ENCODE results near the gene KIF6.

KIF6 gene

GRCh38 chr6:39561536-39562266, 163.5 kb downstream of the KIF6 start:
- H3K9me3 ChIP-seq (ENCODE audit: insufficient read depth, low read depth, low read length): no peaks in the 10 kb centered on the region
- no peaks in the 10 kb centered on the region for H3K27me3 ChIP-seq (ENCODE audit: insufficient read depth, low read length, poor library complexity, severe bottlenecking)
- no peak overlapping the region for H2AFZ ChIP-seq (ENCODE audit: low read length)
- H3K79me2 ChIP-seq (ENCODE audit: insufficient read depth, low read length): no peaks in the 10 kb centered on the region
- H3K4me1 ChIP-seq (ENCODE audit: insufficient read depth, low read length, poor library complexity, severe bottlenecking): peaks cover 20% of the 10 kb centered on the region
- TF ChIP-seq, protein P1, sequence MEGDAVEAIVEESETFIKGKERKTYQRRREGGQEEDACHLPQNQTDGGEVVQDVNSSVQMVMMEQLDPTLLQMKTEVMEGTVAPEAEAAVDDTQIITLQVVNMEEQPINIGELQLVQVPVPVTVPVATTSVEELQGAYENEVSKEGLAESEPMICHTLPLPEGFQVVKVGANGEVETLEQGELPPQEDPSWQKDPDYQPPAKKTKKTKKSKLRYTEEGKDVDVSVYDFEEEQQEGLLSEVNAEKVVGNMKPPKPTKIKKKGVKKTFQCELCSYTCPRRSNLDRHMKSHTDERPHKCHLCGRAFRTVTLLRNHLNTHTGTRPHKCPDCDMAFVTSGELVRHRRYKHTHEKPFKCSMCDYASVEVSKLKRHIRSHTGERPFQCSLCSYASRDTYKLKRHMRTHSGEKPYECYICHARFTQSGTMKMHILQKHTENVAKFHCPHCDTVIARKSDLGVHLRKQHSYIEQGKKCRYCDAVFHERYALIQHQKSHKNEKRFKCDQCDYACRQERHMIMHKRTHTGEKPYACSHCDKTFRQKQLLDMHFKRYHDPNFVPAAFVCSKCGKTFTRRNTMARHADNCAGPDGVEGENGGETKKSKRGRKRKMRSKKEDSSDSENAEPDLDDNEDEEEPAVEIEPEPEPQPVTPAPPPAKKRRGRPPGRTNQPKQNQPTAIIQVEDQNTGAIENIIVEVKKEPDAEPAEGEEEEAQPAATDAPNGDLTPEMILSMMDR (conservative IDR thresholded peaks at IDR 0.05; ENCODE audit: low read length): no peak
- no peak for TF ChIP-seq EZH2phosphoT487 (IDR thresholded peaks at IDR 0.05; ENCODE audit: borderline replicate concordance)
- H3K4me3 ChIP-seq (ENCODE audit: low read length, poor library complexity, severe bottlenecking): no peak overlapping the region
- H3K4me2 ChIP-seq (ENCODE audit: low read depth, low read length, poor library complexity, severe bottlenecking): no peak overlapping the region
- no peak overlapping the region for H3K9ac ChIP-seq (ENCODE audit: low read depth, low read length, poor library complexity, severe bottlenecking)
- no peaks in the 10 kb centered on the region for H4K20me1 ChIP-seq (ENCODE audit: insufficient read depth, low read length, poor library complexity, severe bottlenecking)
- H3K36me3 ChIP-seq (ENCODE audit: insufficient read depth, low read length): no peaks in the 10 kb centered on the region
- no peaks in the 10 kb centered on the region for H3F3A ChIP-seq (ENCODE audit: low read depth)
- no peaks in the 10 kb centered on the region for H3K9me2 ChIP-seq (replicated peaks; ENCODE audit: low read depth, low read length)

GRCh38 chr6:39560915-39561314, 164.3 kb downstream of the KIF6 start:
- TF ChIP-seq EZH2phosphoT487 (IDR thresholded peaks at IDR 0.05; ENCODE audit: borderline replicate concordance): no peak
- TF ChIP-seq, protein P1 (conservative IDR thresholded peaks at IDR 0.05; ENCODE audit: low read length): no peak
- Histone ChIP-seq H2AFZ (ENCODE audit: low read length) (no peak overlapping the region), H3K36me3 (ENCODE audit: insufficient read depth, low read length) (no peaks in the 10 kb centered on the region), H3K4me1 (ENCODE audit: insufficient read depth, low read length, poor library complexity, severe bottlenecking) (peaks cover 23% of the 10 kb centered on the region), H3K4me3 (ENCODE audit: low read length, poor library complexity, severe bottlenecking) (no peak overlapping the region), H3K9ac (ENCODE audit: low read depth, low read length, poor library complexity, severe bottlenecking) (no peak overlapping the region), H4K20me1 (ENCODE audit: insufficient read depth, low read length, poor library complexity, severe bottlenecking) (no peaks in the 10 kb centered on the region), H3K4me2 (ENCODE audit: low read depth, low read length, poor library complexity, severe bottlenecking) (no peak overlapping the region), H3K79me2 (ENCODE audit: insufficient read depth, low read length) (no peaks in the 10 kb centered on the region), H3K9me3 (ENCODE audit: insufficient read depth, low read depth, low read length) (no peaks in the 10 kb centered on the region), H3K27me3 (ENCODE audit: insufficient read depth, low read length, poor library complexity, severe bottlenecking) (no peaks in the 10 kb centered on the region), H3F3A (ENCODE audit: low read depth) (no peaks in the 10 kb centered on the region), H3K9me2 (replicated peaks; ENCODE audit: low read depth, low read length) (no peaks in the 10 kb centered on the region)

- Histone ChIP-seq H3K9me2 (replicated peaks; ENCODE audit: low read depth, low read length) (no peaks in the 10 kb centered on the region), H3K27me3 (ENCODE audit: insufficient read depth, low read length, poor library complexity, severe bottlenecking) (no peaks in the 10 kb centered on the region), H2AFZ (ENCODE audit: low read length) (no peak overlapping the region), H3K9ac (ENCODE audit: low read depth, low read length, poor library complexity, severe bottlenecking) (no peak overlapping the region), H3K4me1 (ENCODE audit: insufficient read depth, low read length, poor library complexity, severe bottlenecking) (peaks cover 16% of the 10 kb centered on the region), H3K4me3 (ENCODE audit: low read length, poor library complexity, severe bottlenecking) (no peak overlapping the region), H4K20me1 (ENCODE audit: insufficient read depth, low read length, poor library complexity, severe bottlenecking) (no peaks in the 10 kb centered on the region), H3K79me2 (ENCODE audit: insufficient read depth, low read length) (no peaks in the 10 kb centered on the region), H3K4me2 (ENCODE audit: low read depth, low read length, poor library complexity, severe bottlenecking) (no peak overlapping the region), H3K9me3 (ENCODE audit: insufficient read depth, low read depth, low read length) (no peaks in the 10 kb centered on the region), H3K36me3 (ENCODE audit: insufficient read depth, low read length) (no peaks in the 10 kb centered on the region), H3F3A (ENCODE audit: low read depth) (no peaks in the 10 kb centered on the region)
- TF ChIP-seq, protein P1 (conservative IDR thresholded peaks at IDR 0.05; ENCODE audit: low read length): no peak
- TF ChIP-seq EZH2phosphoT487 (IDR thresholded peaks at IDR 0.05; ENCODE audit: borderline replicate concordance): no peak
These were observed 166.5 kb downstream of the KIF6 start for GRCh38 chr6:39558591-39559190.

All from Loucy (cell line).